Superior temporal gyrus (tissue), 1 donor: ENCODE data around the gene HACD1.
"Not testable (repeated sequence)": the region's sequence is repeated elsewhere in the genome, so short reads cannot be mapped to it uniquely, and the experiment has no call there.

Experiments
- DNase-seq: peaks from one replicate; pipeline ENCODE4 v3.0.0-alpha.2; 2016; ENCODE audit errors: extremely low spot score

Gene HACD1

GRCh38 chr10:17643755-17644484 is 26.7 kb upstream of the HACD1 start, which contains the start of gene STAM:
Gene STAM, plus strand, starts transcription at chr10:17644151. Its CDS starts 189 bp downstream, at chr10:17644340.
- peak; percentile 94 for DNase-seq

- DNase-seq: no peak
Observed at GRCh38 chr10:17643339-17643754, 26.2 kb upstream of the HACD1 start.

GRCh38 chr10:17640331-17640816 is 23.2 kb upstream of the HACD1 start:
- no peak for DNase-seq

GRCh38 chr10:17637869-17638268 is 20.7 kb upstream of the HACD1 start:
- DNase-seq: no peak

GRCh38 chr10:17633353-17633752 is 16.2 kb upstream of the HACD1 start:
- DNase-seq: no peak

- DNase-seq: not testable (repeated sequence)
Observed at GRCh38 chr10:17632590-17632989, 15.4 kb upstream of the HACD1 start.

GRCh38 chr10:17626656-17627055 is 9.5 kb upstream of the HACD1 start:
- no peak for DNase-seq

GRCh38 chr10:17624996-17625395 is 7.8 kb upstream of the HACD1 start:
- DNase-seq: no peak

GRCh38 chr10:17622061-17622460 is 4.9 kb upstream of the HACD1 start:
- no peak for DNase-seq

- peak; percentile 22 for DNase-seq
Observed at GRCh38 chr10:17616403-17617030, 657 bp downstream of the HACD1 start.

GRCh38 chr10:17609523-17610079 is 7.6 kb downstream of the HACD1 start:
- DNase-seq: no peak

GRCh38 chr10:17607603-17608332 is 9.4 kb downstream of the HACD1 start:
- peak; percentile 89 for DNase-seq

GRCh38 chr10:17607060-17607459 is 10.1 kb downstream of the HACD1 start:
- no peak for DNase-seq

GRCh38 chr10:17606547-17607040 is 10.6 kb downstream of the HACD1 start:
- no peak for DNase-seq

GRCh38 chr10:17605936-17606335 is 11.2 kb downstream of the HACD1 start:
- DNase-seq: no peak

GRCh38 chr10:17599089-17599488 is 18.1 kb downstream of the HACD1 start:
- no peak for DNase-seq

- DNase-seq: no peak
Observed at GRCh38 chr10:17597386-17597785, 19.8 kb downstream of the HACD1 start.

- DNase-seq: no peak
Observed at GRCh38 chr10:17590969-17591645, 26.1 kb downstream of the HACD1 start.

- DNase-seq: not testable (repeated sequence)
Observed at GRCh38 chr10:17589316-17589715, 27.9 kb downstream of the HACD1 start.

- DNase-seq: no peak
Observed at GRCh38 chr10:17588420-17588819, 28.8 kb downstream of the HACD1 start.

- DNase-seq: not testable (repeated sequence)
Observed at GRCh38 chr10:17587321-17587720, 29.9 kb downstream of the HACD1 start.
